ENCODE results near the gene BAZ2B. TPM values are rescaled to one million over a fixed set of nuclear protein-coding genes. Genes with fewer than 3 reads are reported as not detected.

The BAZ2B gene
- total RNA-seq, 1 experiment from 2014 or later = 19.9 TPM

DNA sequence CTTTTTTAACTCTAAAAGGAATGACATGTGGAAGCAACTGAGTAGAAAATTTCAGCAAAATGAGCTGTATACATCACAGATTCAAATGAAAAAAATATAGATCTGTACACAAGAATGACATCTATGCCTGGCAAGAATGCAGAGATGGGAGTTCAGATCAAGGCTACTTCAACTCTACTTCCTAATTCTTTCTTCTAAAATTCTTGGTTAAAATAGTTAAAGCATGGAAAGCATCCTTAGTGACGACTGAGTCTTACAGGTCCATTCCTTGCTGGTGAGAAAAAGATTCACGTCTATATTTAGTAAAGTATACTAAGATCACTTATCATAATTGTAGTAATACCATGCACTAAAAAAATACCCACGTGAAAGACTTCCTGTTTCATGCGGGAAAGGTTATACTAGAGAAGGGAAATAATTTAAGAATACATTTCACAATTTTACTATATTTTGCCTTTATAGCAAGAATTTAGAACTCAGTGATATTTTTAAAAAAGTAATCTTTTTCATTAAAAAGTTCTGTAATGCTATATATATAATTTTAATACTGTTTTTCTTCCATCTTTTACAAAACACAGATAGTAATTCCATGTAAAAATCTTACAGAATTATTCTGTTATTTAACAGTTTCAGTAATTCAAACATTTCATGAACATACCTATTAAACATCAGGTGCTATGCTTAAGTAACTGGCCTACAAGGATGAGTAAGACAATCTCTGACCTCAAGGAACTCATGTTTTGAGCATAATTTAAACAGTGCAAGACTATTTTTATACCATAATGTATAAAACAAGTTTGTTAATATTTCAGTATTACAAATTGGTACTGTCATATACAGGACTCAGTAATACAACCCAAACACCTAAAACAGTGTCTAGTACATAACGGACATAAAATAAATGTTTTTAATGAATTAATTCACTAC lies 159.6 kb downstream of the BAZ2B start (continued):
- no peak for TF ChIP-seq ZFX (IDR thresholded peaks at IDR 0.05)
- no peak for TF ChIP-seq TCF7L2 (IDR thresholded peaks at IDR 0.05; ENCODE audit: borderline replicate concordance, extremely low read depth, insufficient read depth, insufficient read length)
- TF ChIP-seq, protein P1, sequence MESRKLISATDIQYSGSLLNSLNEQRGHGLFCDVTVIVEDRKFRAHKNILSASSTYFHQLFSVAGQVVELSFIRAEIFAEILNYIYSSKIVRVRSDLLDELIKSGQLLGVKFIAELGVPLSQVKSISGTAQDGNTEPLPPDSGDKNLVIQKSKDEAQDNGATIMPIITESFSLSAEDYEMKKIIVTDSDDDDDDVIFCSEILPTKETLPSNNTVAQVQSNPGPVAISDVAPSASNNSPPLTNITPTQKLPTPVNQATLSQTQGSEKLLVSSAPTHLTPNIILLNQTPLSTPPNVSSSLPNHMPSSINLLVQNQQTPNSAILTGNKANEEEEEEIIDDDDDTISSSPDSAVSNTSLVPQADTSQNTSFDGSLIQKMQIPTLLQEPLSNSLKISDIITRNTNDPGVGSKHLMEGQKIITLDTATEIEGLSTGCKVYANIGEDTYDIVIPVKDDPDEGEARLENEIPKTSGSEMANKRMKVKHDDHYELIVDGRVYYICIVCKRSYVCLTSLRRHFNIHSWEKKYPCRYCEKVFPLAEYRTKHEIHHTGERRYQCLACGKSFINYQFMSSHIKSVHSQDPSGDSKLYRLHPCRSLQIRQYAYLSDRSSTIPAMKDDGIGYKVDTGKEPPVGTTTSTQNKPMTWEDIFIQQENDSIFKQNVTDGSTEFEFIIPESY (IDR thresholded peaks at IDR 0.05; ENCODE audit: extremely low read depth, insufficient replicate concordance, low read length) = no peak
- TF ChIP-seq ELF1 (IDR thresholded peaks at IDR 0.05; ENCODE audit: borderline replicate concordance, low read depth) = no peak
- no peak for TF ChIP-seq YY1 (IDR thresholded peaks at IDR 0.05; ENCODE audit: extremely low read depth, insufficient replicate concordance, low read depth, low read length)
- TF ChIP-seq JUND (IDR thresholded peaks at IDR 0.05) = no peak
- TF ChIP-seq POLR2A (IDR thresholded peaks at IDR 0.05; ENCODE audit: borderline replicate concordance, extremely low read depth, insufficient read depth, insufficient read length) = no peak
- TF ChIP-seq ZNF274 (IDR thresholded peaks at IDR 0.05; ENCODE audit: low read depth, low read length) = no peak
- TF ChIP-seq CEBPB (IDR thresholded peaks at IDR 0.05; ENCODE audit: low read depth) = no peak

DNA sequence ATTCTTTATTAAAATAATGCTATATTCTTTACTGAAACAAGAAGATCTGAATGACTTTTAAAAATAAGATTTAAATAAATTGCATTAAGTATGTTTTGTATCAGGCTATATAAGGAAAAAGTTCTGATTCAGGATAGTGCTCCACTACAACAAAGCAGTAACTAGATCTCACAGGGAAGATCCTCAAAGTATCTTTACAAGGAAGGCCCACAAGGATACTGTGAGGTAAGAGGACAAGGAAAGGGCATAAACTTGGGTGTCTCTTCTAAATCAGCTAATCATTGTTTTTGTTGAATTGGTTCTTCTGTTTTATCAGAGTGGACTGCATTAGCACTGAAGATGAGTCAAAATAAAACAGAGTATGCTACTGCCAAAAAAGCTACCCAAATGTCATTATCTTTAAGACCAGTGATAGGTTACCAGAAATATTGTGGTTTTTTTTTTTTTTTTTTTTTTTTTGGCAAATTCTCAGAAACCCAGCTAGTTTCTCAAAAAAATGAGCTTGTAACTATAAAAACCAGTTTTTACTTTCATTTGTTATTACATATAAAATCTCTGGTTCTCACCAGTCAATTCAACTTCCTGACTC lies 160.9 kb downstream of the BAZ2B start:
- Histone ChIP-seq H3K79me2 (ENCODE audit: insufficient read depth, low read length) (no peaks in the 10 kb centered on the region), H3K9me2 (ENCODE audit: insufficient read depth) (no peaks in the 10 kb centered on the region), H3K4me2 (ENCODE audit: low read length) (no peak overlapping the region), H3K36me3 (ENCODE audit: control insufficient read depth in 1 of 2, insufficient read depth in 2 of 2, low read length in 2 of 2) (no peaks in the 10 kb centered on the region), H3K27ac (ENCODE audit: low read depth, low read length) (no peak overlapping the region), H3K4me3 (replicated peaks in 1 of 2; ENCODE audit: low read depth in 1 of 2, low read length in 2 of 2) (no peak overlapping the region), H3K9me3 (ENCODE audit: control insufficient read depth in 1 of 2, insufficient read depth in 1 of 2, low read depth in 1 of 2, low read length in 2 of 2) (no peaks in the 10 kb centered on the region), H3K4me1 (ENCODE audit: control insufficient read depth in 1 of 2, insufficient read depth in 2 of 2, low read length in 2 of 2) (no peaks in the 10 kb centered on the region), H4K20me1 (ENCODE audit: insufficient read depth) (no peaks in the 10 kb centered on the region), H2AFZ (ENCODE audit: low read depth, low read length, poor library complexity, severe bottlenecking) (no peak overlapping the region), H3K9ac (ENCODE audit: low read length) (no peak overlapping the region), H3K27me3 (ENCODE audit: insufficient read depth, low read length) (no peaks in the 10 kb centered on the region)
- CTCF ChIA-PET = no interaction called here
- no peak for TF ChIP-seq EZH2 (IDR thresholded peaks at IDR 0.05)
- no peak for TF ChIP-seq TCF7L2 (IDR thresholded peaks at IDR 0.05; ENCODE audit: borderline replicate concordance, extremely low read depth, insufficient read depth, insufficient read length)
- TF ChIP-seq, protein P2, sequence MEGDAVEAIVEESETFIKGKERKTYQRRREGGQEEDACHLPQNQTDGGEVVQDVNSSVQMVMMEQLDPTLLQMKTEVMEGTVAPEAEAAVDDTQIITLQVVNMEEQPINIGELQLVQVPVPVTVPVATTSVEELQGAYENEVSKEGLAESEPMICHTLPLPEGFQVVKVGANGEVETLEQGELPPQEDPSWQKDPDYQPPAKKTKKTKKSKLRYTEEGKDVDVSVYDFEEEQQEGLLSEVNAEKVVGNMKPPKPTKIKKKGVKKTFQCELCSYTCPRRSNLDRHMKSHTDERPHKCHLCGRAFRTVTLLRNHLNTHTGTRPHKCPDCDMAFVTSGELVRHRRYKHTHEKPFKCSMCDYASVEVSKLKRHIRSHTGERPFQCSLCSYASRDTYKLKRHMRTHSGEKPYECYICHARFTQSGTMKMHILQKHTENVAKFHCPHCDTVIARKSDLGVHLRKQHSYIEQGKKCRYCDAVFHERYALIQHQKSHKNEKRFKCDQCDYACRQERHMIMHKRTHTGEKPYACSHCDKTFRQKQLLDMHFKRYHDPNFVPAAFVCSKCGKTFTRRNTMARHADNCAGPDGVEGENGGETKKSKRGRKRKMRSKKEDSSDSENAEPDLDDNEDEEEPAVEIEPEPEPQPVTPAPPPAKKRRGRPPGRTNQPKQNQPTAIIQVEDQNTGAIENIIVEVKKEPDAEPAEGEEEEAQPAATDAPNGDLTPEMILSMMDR (IDR thresholded peaks at IDR 0.05 in 2 of 3, conservative IDR thresholded peaks at IDR 0.05 in 1 of 3; ENCODE audit: borderline replicate concordance in 1 of 3, insufficient read depth in 1 of 3, low read depth in 2 of 3, low read length in 2 of 3) = no peak
- TF ChIP-seq SRF (IDR thresholded peaks at IDR 0.05; ENCODE audit: low read depth) = no peak
- TF ChIP-seq, protein P3, sequence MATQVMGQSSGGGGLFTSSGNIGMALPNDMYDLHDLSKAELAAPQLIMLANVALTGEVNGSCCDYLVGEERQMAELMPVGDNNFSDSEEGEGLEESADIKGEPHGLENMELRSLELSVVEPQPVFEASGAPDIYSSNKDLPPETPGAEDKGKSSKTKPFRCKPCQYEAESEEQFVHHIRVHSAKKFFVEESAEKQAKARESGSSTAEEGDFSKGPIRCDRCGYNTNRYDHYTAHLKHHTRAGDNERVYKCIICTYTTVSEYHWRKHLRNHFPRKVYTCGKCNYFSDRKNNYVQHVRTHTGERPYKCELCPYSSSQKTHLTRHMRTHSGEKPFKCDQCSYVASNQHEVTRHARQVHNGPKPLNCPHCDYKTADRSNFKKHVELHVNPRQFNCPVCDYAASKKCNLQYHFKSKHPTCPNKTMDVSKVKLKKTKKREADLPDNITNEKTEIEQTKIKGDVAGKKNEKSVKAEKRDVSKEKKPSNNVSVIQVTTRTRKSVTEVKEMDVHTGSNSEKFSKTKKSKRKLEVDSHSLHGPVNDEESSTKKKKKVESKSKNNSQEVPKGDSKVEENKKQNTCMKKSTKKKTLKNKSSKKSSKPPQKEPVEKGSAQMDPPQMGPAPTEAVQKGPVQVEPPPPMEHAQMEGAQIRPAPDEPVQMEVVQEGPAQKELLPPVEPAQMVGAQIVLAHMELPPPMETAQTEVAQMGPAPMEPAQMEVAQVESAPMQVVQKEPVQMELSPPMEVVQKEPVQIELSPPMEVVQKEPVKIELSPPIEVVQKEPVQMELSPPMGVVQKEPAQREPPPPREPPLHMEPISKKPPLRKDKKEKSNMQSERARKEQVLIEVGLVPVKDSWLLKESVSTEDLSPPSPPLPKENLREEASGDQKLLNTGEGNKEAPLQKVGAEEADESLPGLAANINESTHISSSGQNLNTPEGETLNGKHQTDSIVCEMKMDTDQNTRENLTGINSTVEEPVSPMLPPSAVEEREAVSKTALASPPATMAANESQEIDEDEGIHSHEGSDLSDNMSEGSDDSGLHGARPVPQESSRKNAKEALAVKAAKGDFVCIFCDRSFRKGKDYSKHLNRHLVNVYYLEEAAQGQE (IDR thresholded peaks at IDR 0.05; ENCODE audit: low read depth) = no peak
- TF ChIP-seq POLR2A (IDR thresholded peaks at IDR 0.05; ENCODE audit: borderline replicate concordance, extremely low read depth, insufficient read depth, insufficient read length) = no peak
- TF ChIP-seq JUND (IDR thresholded peaks at IDR 0.05) = no peak
- TF ChIP-seq ZFX (IDR thresholded peaks at IDR 0.05) = no peak
- TF ChIP-seq SP1 (IDR thresholded peaks at IDR 0.05; ENCODE audit: low read depth) = no peak
- no peak for TF ChIP-seq CEBPB (IDR thresholded peaks at IDR 0.05; ENCODE audit: low read depth)
- intact Hi-C loops (cut with micrococcal nuclease) = no loop called here
- BruUV-seq (replicated peaks) = no TSS peak
- POLR2A ChIA-PET = no interaction called here
- DNase-seq (ENCODE audit: low read depth, low spot score) (no peak), ATAC-seq (no peak)
- RAD21 ChIA-PET (ENCODE audit: low non-redundant PET in 1 of 2, low total read pairs in 2 of 2, uncharacterized antibody in 2 of 2, unreplicated experiment in 2 of 2) = no interaction called here
